OCI-LY1 (cell line): ENCODE data around the gene ADAMTS18.

Source experiments
- EZH2 ChIP-seq: fragments of 200-600 bp; sonication (generic), shearing (Covaris generic); IDR thresholded peaks from 2 replicates; pipeline ENCODE4 v1.8.0; 2017; ENCODE audit warnings: borderline replicate concordance, mixed run types, mild to moderate bottlenecking, antibody characterized with exemption, low read length, moderate library complexity, mixed read lengths
- TF ChIP-seq, protein P1 (sequence below): fragments of 200-600 bp; sonication (generic), shearing (Covaris generic); IDR thresholded peaks from 2 replicates; pipeline ENCODE4 v1.5.1; 2017; ENCODE audit warnings: mild to moderate bottlenecking, antibody characterized with exemption, low read length, moderate library complexity, mixed read lengths

DNA sequence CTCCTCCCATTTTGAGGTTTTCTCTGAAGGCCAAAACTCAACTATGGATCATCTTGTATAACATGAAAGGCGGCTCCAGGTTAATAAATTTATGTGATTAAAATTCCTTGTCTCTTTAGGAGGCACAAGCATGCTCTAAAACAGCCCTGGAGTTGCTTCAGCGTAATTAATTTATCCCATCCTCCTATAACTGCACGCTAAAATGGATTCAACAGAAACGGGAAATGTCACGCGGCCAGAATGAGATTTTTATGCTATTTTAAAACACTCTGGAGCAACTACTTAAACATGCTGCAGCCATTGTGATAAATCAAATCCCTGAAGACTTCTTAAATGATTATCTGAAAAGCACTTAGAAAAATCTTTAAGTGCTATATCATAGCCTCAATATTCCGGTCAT, 106.6 kb downstream of the ADAMTS18 start:
- TF ChIP-seq, protein P1, sequence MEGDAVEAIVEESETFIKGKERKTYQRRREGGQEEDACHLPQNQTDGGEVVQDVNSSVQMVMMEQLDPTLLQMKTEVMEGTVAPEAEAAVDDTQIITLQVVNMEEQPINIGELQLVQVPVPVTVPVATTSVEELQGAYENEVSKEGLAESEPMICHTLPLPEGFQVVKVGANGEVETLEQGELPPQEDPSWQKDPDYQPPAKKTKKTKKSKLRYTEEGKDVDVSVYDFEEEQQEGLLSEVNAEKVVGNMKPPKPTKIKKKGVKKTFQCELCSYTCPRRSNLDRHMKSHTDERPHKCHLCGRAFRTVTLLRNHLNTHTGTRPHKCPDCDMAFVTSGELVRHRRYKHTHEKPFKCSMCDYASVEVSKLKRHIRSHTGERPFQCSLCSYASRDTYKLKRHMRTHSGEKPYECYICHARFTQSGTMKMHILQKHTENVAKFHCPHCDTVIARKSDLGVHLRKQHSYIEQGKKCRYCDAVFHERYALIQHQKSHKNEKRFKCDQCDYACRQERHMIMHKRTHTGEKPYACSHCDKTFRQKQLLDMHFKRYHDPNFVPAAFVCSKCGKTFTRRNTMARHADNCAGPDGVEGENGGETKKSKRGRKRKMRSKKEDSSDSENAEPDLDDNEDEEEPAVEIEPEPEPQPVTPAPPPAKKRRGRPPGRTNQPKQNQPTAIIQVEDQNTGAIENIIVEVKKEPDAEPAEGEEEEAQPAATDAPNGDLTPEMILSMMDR = no peak
- TF ChIP-seq EZH2 = no peak
